CD4-positive, alpha-beta T cell treated with Interferon gamma for 1 hour (primary cell): ENCODE data around the gene MARK2.

Source experiments
- DNase-seq: peaks from one replicate; pipeline ENCODE4 v3.0.0-alpha.2; 2020

MARK2 gene

DNA sequence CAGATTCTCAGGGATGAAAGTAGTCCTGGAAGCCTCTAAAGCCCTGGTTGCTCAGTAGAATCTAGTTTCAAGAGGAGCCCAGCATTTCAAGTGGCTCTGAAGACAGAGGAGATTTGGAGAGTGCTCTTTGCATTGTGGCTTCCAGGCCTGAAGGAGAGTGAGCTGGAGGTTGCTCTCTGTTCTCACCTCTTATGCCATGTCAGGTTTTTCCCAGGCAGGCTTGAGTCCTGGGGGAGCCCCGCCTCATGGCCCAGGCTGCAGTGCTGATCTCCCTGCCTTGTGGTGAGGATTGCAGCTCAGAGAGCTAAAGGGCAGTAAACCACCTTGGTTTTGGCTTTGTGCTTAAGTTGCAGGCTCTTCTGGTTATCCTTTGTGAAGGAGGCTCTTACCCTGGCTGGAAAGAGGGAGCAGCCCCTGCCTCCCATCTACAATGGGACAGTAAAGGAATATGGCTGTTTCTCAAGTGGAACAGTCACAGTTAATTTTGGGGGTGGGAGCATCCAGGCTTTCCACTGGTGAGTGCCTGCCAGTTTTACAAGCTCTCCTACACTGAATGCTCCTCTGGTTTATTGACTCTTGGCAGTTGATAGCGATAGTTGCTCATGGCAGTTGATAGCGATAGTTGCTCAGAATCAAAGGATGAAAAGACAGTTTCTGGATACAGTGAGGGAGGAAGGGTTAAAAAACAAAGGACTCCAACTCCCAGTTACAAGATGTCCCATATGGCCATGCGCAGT, 45.5 kb downstream of the MARK2 start:
- DNase-seq: no peak

DNA sequence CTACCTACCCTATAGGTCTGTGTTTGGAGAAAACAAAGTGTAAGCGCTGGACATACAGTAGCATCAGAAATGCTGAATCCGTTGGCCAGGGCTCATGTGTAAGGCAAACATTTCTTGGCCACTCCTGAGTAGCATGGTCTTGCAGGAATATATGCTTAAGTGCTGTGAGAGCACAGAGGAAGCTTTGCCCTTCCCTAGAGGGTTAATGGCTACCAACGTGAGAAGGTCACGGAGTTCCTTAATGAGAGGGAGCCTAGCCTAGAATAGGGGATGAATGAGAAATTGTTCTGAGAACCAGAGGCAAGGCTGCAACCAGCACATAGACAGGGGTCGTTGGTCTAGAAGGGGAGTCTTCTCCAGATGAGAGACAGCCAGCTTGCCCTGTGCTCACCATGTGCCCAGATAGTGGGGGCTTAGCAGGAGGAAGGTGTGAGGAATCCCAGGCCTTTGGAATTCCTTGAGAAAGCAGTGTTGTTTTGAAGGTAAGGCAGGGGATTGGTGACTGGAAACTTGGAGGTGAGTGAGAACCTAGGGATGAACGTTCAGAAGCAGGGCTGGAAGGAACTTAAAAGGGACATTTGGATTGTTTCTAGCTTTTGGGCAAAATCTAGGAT, 48.6 kb downstream of the MARK2 start:
- DNase-seq: no peak

DNA sequence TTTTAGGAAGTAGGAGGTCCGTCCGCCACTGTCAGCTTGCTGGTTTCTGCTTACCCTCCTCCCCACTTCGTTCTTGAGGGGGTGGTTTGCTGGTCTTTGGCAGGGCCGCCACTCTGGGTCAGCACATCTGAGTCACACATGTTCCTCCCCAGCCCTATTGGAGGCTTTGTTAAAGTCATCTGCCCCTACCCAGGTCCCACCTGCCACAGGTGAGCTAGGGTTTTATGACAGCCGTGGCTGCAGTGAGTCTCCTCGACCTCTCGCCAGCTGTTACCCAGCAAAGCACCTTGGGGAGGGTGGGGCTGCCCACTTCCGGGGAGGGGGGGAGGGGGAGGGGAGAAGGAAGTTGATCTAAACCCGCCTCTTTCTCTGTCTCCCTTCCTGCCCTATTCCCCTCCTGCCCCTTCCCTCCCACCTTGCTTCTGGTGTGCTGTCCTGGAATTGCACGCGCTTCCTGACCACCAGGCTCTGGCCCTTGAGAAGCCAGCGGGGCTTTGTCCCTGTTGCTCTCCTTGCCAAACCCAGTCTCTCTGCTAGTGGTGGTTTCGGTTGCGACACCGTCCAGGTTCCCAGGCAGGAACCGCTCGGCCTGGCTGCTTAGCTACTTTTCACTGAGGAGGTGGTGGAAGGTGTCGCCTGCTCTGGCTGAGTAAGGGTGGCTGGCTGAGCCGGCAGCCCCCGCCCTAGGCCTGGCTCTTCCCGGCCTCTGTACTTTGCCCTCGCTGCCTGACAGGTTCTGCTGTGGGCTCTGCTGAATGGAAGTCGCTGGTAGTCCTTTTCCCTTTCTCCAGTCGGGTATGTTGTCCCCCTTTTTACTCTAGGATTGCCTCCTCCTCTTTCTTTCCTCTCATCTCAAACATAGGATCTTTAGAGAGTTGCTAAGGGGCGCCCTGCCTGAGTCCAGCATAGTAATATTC, 49.5 kb downstream of the MARK2 start:
- peak; percentile 63 for DNase-seq

DNA sequence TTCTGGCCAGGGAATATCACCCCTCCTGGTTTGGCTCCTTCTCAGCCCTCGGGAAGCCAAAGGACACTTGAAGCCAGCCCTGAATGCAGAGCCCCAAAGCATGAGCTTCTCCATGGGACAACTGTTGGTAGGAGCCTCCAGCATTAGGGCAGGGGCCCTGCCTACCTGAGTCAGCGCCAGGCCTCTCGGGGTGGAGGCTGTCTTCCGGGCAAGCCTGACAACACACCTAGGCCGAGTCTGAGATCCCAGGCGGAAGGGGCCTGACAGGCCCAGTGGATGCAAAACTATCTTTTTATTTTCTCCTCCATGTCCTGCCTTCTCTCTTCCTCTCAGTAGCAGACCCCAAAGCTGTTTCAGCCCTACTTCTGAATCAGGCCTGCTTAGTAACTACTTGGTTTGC, 50.4 kb downstream of the MARK2 start:
- DNase-seq: no peak

DNA sequence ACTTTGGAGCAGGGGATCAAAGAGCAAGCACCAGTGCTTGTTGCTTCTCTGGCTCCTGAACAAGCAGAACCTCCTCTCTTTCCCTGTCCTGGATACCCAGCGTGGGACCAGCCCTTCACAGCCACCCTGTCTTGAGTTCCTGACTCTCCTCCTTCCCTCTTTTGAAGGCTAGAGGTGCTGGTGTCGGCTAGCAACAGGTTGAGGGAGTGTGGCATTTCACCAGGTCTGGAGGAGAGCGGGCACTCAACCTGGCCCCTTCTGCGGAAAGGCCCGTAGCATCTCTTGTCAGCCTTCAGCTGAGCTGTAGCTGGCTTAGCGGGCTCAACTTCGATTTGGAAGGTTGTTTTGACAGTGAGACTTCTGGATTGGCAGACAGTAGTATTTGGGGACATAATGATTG, 51.5 kb downstream of the MARK2 start:
- DNase-seq: no peak

DNA sequence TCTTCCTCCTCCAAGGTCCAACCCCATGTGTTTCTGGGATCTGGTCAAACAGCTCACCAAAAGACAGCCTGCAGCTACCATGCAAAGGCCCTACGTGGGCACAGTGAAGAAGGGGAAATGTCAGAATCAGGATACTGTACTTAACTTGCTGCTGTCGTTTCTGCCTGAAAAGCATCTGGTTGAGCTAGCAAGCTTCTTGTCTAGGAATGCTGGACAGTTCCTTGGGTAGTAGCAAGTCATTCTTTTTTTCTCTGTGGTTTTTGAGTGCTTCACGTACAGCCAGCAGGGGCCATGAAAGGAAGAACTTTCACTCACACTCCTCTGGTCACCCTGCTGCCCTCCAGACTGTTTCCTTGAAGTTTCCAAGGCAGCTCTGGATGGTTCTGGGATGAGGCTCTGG, 53.3 kb downstream of the MARK2 start:
- DNase-seq: no peak

DNA sequence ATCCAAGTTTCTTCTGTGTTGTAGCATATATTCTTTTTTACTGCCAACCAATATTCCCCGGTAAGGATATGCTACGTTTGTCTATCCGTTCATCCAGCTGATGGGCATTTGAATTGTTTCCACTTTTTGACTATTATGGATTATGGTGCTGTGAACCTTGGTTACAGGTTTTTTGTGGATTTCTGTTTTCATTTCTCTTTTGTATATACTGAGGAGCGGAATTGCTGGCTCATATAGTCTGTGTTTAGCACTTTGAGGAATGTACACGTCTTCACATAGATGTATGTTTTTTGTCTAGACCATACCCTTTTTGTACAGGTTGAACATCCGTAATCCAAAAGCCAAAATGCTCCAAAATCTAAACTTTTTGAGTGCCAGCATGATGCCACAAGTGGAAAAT, 54.4 kb downstream of the MARK2 start:
- no peak for DNase-seq

DNA sequence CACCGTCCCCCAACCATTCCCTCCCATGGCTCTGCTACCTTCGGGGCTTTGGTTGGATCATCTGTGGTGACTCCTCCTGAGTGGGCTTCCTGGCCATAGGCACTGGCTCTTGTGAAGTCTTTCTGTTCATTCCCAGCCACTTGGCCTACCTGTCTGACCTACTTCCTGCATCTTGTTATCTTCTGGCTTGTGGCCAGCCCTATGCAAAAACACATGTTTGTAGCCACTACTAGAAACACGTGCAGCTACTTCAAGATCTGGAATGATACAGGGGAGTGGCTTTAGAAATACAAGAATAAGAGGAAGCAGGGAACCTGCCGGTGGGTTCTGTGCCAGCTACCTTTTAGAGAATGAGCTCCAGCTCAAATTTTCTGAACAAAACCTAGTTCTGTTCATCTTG, 57.2 kb downstream of the MARK2 start:
- DNase-seq: no peak

DNA sequence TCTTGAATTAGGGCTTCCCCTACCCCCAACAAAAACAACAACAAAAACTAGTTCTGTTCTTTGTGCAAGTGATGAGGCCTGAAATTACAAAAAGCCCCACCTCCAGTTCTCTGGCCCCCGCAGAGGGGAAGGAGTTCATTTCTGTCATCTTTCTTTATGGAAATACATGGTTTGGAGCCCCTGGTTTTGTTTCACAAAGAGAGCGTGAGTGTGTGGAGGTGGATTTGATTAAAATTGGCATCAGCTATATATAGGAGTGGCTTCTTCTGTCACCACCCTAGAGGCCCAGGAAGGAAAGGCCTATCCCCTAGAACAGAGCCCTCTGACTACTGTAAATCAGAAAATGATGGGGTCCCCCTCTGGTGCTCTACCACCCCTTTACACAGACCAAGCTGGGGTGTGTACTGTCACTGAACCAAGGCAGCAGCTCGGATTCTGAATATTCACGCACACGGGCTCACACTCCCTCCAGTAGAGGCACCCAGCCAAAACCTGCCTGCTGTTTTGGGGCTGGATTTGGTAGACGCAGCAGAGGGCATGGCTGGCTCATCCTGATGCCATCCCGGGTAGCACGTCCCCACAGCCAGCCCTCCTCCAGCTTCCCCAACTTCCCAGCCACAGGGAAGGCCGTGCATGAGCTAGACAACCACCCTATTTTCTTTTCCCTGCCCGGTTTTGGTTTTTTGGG, 58.7 kb downstream of the MARK2 start:
- DNase-seq: no peak

DNA sequence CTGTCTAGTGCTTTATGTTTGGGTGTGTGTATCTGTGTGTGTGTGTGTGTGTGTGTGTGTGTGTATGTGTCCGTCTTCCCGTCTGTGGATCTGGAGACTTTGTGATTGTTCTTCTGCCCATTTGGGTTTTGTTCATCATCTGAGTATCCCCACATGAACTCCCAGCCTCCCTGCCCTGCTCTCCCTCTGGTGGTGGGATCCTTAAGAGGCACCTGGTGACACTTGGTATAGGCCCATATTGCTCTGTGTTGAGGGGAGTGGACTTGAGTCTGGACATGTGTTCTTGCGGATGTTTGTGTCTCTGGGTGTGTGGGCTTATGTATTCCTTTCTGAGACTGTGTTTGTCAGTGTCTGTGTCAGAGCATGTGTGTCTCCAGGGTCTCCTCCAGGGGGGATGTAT, 62.8 kb downstream of the MARK2 start:
- no peak for DNase-seq

DNA sequence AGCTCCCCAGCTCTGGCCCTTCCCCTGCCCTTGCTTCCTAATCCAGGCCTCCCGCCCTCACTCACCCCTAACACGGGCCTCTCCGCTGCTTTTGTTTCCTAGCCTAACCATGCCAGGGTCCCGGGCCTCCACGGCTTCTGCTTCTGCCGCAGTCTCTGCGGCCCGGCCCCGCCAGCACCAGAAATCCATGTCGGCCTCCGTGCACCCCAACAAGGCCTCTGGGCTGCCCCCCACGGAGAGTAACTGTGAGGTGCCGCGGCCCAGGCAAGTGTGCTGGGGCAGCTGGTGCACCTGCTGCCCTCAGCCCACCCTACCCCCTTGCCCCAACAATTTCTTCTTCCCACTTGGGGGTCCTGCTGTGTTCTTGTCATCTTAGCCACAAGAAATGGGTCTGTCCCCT, 65.0 kb downstream of the MARK2 start:
- no peak for DNase-seq

DNA sequence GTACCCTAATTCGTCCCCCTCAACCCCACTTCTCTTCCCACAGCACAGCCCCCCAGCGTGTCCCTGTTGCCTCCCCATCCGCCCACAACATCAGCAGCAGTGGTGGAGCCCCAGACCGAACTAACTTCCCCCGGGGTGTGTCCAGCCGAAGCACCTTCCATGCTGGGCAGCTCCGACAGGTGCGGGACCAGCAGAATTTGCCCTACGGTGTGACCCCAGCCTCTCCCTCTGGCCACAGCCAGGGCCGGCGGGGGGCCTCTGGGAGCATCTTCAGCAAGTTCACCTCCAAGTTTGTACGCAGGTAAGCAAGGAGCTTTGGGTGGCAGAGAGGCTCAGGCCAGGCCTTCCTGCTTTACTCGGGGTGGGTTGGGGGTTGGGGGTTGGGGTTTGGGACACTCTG, 65.8 kb downstream of the MARK2 start:
- DNase-seq: no peak

DNA sequence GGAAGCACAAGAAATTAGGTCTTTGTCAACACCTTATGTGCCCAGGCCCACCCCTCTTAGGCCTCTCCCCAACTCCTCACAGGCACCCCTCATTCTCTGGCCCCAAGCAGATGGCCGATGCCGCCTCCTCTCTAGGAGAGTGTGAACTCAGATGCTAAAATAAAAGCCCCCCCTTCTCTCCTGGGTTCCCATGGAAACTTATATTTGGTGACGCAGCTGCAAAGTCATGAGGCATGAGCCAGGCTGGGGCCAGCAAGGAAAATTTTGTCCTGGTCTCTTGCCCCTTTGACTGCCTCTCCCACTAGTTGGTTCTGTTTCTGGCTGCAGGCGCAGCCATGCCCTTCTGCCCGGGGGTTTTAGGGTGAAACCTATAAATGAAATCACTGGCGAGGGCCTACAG, 66.3 kb downstream of the MARK2 start:
- DNase-seq: no peak

DNA sequence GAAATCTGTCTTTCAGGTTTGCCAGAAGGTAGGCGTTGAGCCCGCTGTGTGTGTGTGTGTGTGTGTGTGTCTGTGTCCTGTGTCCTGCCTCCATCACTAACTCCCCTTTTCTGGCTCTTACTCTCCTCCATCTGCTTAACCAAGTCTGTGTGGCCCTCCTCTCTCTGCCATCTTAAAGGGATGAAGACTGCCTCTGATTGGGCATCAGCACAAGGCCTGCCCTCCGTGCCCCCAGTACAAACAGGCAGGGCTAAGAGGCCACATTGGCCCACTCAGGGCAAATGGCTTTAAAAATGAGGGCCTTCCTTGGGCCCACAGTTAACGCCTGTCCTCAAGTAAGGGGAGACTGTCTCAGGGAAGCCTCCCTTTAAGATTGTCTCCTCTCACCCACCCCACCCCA, 67.2 kb downstream of the MARK2 start:
- DNase-seq: no peak

DNA sequence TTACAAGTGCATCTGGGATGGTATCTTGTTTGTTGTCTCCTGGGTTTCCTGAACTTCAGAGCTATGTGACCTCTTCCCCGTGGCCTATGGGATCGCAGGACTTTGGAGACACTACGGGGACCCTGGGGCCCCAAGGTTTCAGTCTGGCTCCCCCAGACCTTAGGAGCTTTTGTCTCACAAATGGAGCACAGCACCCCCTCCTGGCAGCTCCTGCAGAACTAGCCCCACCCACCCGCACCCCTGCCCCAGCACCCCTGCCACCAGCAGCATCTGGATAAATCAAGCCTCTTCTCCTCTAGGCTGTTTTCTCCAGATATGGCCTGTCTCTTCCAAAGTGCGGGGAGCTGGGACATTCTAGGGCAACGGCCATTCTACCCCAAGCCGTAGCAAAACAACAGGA, 67.7 kb downstream of the MARK2 start:
- peak; percentile 46 for DNase-seq

DNA sequence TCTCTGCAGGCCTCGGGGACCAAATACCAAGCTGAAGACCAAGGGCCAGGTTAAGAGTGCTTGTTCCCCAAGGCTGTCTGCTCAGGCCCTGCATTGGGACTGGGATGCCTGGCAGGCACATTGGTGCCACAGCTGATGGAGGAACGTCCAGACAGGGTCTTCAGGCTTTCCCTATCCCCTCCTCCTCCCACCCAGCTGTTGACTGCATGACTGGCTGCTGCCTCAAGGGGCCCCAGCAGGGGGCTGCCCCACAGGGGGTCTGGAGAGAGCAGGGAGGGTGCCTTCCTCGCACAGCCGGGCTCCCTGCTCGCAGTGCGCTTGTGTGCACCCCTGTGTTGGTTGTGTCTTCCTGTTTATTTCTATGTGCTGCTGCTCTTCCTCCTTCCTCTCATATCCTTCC, 68.2 kb downstream of the MARK2 start:
- DNase-seq: no peak

DNA sequence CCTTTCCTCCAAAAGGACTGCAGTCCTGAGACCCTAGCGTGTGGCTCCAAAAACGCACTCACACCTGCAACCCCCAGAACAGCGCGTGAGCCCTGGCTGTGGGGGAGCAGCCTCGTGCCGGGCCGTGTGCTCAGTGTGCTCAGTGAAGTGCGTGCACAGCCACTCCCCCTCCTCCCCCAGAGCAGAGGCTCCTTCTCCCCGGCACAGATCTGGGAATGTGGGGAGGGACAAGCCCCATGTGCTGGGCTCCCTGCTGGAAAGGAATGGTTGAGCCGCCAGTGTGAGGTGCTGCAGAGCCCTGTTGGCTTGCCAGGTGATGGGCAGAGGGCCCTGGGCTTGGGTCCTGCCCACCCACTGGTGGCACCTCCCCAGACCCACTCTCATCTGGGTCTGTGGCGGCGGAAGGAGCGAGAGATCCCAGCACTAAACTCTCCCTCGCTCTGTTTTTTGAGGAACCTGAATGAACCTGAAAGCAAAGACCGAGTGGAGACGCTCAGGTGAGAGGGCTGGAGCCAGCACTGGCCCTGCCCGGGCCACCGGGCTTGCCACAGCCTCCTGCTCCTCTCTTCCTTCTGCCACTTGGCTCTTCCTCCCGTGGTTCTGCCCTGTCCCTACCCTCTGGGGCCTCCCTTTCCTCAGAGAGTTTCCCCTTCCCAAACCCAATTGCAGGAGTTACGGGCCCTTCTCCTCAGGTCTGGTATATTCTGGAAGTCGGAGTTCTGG, 69.1 kb downstream of the MARK2 start:
- no peak for DNase-seq

DNA sequence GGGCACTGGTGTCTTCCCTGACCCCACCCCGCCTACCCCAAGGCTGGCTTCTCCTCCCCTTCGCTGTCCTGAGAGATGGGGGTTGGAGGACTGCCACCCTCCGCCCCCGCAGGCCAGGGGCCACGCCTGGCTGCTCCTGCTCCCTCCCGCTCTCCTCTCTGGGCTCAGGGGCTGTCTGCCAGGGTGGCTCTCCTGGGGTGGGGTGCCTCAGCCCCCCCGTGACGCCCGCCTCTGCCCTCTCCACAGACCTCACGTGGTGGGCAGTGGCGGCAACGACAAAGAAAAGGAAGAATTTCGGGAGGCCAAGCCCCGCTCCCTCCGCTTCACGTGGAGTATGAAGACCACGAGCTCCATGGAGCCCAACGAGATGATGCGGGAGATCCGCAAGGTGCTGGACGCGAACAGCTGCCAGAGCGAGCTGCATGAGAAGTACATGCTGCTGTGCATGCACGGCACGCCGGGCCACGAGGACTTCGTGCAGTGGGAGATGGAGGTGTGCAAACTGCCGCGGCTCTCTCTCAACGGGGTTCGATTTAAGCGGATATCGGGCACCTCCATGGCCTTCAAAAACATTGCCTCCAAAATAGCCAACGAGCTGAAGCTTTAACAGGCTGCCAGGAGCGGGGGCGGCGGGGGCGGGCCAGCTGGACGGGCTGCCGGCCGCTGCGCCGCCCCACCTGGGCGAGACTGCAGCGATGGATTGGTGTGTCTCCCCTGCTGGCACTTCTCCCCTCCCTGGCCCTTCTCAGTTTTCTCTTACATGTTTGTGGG, 69.9 kb downstream of the MARK2 start:
- DNase-seq: no peak

DNA sequence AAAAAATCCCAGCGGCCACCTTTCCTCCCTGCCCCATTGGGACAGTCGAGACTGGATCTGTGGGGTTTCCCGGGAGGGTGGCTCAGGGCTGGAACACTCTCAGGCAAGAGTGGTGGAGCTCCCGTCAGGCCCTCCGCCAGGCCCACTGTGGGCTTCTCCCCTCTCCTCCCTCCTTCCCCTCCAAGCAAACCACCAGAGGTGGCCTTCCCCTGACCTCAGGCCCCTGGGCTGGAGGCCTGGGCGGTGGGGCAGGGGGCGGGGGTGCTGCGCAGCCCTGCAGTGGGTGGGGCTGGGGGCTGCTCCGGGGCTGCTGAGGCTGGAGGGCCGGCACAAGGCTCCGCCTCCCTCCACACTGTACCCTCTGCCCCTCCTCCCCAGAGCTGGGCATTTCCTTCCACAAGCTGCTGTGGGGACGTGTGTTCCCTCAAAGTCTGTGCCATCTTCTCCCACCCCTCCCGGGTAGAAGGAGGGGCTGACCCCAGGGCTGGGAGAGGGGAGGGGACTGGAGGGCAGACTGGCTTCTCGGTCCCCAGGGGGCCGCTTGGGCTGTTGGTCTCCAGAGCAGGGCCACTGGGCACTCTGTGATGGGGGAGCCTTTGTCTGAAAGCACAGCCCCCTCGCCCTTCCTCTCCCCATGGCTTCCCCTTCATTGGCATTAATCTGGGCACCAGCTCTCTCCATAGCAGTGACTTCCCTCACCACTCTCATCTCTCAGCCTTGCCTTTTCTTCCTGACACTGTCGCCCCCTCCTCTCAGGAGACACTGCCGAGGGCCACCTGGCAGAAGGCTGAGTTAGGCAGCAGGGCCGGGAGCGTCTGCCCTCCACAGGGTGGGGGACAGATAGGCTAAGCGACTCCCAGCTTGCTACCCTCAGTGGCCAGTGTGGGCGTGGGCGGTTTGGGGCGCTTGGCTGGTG, 70.9 kb downstream of the MARK2 start:
- no peak for DNase-seq

DNA sequence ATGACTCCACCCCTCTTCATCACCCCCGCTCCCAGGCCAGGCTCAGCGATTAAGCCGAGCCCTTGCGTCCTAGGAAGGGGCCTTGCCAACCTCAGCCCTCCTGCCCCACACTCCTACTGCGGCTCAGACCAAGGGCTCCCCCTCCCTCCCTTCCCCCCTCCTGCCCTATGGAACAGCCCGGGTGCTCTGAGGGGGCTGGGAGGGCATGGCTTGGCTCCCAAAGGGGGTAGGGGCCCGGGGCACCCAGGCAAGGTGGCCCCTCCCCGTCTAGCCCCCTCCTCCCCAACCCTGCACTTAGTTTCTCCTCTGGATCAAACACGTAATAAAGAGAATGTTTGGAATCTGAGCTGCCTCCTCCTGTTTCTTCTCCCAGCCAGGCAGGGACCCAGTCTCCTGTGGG, 71.8 kb downstream of the MARK2 start:
- no peak for DNase-seq

DNA sequence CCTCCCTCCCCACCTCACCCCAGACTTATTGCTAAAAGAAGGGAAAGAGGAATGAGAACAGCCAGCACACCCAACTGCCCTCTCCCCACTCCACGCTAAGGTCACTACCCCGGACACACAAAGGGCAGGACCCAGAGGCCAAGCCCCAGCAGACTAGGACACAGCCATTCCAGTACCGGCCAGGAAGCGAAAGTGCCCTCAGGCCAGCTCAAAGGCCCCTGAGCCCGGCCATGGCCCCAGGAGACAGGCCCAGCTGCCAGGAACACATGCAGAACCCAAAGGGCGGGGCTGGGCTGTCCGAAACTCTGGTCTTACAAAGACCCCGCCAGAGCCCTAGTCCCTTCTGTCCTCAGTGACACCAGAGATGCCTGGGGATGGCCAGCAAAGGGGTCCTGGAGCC, 72.5 kb downstream of the MARK2 start:
- no peak for DNase-seq
